Esophagus squamous epithelium (tissue), 4 donors: ENCODE results near the gene TM7SF2.

Experiments used
- POLR2A ChIP-seq, 4 donors: fragments of 450-650 bp; IDR thresholded peaks; one replicate each; pipeline ENCODE4 v1.6.1; 2017; ENCODE audit warnings: antibody characterized with exemption in 4 of 4, mild to moderate bottlenecking in 4 of 4, moderate library complexity in 3 of 4
- TF ChIP-seq, protein P1 (sequence below), 6 experiments: fragments of 450-650 bp in 4 of 6; fragments of 200-600 bp in 2 of 6; sonication (generic) in 2 of 6; IDR thresholded peaks; one replicate each; pipeline ENCODE4 v1.5.1; 2016 to 2019; ENCODE audit warnings: antibody characterized with exemption in 6 of 6, mild to moderate bottlenecking in 4 of 6, moderate library complexity in 4 of 6

DNA sequence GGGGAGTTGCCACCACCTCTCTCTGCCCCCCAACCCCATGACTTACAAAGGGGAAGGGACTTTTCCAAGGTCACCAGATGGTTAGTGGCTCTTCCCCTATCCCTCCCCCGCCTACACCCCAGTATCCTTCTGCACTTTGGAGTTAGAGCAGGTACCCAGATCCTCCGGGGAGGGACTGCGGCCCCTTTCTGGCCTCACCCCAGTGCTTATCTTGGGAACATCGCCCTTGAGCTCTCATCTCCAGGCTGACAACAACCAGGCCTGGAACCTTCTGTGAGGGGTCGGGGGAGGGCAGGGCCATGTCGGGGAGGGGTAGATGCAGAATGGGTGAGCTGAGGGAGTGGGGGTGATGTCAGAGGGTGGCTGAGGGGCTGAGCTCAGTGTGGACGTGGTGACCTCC lies 45.8 kb upstream of the TM7SF2 start:
- TF ChIP-seq POLR2A (IDR thresholded peaks at IDR 0.05) = no peak
- TF ChIP-seq, protein P1, sequence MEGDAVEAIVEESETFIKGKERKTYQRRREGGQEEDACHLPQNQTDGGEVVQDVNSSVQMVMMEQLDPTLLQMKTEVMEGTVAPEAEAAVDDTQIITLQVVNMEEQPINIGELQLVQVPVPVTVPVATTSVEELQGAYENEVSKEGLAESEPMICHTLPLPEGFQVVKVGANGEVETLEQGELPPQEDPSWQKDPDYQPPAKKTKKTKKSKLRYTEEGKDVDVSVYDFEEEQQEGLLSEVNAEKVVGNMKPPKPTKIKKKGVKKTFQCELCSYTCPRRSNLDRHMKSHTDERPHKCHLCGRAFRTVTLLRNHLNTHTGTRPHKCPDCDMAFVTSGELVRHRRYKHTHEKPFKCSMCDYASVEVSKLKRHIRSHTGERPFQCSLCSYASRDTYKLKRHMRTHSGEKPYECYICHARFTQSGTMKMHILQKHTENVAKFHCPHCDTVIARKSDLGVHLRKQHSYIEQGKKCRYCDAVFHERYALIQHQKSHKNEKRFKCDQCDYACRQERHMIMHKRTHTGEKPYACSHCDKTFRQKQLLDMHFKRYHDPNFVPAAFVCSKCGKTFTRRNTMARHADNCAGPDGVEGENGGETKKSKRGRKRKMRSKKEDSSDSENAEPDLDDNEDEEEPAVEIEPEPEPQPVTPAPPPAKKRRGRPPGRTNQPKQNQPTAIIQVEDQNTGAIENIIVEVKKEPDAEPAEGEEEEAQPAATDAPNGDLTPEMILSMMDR (IDR thresholded peaks at IDR 0.05) = no peak
